Cortex of kidney (tissue), 1 donor: Measurements from ENCODE around the gene DRD4.

ENCODE experiments used
- DNase-seq: peaks from one replicate; lab custom pipeline; 2025; lab: John Stamatoyannopoulos, UW

DRD4 gene

DNA sequence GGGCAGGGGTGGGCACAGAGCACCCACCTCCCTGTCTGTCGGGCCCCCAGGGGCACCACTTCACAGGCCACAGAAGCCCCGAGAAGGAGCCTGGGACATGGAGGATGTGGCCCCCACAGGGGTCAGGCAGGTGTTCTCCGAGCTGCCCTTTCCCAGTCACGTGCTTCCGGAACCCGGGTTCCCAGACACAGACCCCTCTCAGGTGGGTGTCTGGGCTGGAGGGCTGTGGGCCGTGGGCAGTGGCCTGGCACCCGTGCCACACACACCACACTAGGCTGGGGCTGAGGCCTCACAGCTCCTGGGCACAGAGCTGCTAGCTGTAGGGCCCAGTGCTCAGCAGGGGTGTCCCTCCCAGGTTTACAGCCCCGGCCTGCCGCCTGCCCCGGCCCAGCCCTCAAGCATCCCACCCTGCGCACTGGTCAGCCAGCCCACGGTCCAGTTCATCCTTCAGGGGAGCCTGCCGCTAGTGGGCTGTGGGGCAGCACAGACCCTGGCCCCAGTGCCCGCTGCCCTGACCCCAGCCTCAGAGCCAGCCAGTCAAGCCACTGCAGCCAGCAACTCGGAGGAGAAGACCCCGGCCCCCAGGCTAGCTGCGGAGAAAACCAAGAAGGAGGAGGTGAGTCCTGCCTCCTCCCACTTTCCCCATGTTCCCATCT, 26.8 kb upstream of the DRD4 start:
- DNase-seq: no peak

DNA sequence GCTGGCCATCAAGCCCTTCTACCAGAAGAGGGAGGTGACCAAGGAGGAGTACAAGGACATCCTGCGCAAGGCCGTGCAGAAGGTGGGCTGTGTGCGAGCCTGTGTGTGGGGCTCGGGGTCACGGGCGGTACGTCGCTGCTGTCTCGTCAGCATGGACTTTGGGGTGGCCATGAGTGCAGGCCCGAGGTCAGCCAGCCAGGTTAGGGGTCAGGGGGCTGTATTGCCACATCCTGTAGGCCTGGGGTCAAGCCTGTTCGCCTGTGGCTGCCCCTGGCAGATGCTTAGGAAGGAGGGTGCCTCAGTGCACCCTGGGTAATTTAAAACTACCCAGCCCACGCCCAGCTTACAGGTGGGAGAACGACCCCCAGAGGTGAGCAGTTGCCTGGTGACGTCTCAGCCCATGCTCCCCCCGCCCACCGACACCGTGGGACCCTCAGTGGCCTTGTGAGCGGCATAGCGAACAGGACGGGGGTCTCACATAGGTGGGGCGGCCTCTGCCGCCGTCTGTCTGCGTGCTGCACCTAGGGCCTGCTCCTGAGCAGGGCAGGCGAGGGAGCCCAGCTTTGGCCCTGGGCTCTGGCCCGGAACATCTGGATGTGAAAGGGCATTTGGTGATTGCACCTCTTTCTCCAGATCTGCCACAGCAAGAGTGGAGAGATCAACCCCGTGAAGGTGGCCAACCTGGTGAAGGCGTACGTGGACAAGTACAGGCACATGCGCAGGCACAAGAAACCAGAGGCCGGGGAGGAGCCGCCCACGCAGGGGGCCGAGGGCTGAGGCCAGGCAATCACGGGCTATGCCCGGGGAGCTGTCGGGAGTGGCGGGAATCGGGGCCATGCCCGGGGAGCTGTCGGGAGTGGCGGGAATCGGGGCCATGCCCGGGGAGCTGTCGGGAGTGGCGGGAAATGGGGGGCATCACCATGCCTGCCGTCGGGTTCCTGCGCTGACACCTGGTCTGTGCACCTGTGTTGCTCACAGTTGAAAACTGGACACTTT, 25.8 kb upstream of the DRD4 start:
- no peak for DNase-seq

DNA sequence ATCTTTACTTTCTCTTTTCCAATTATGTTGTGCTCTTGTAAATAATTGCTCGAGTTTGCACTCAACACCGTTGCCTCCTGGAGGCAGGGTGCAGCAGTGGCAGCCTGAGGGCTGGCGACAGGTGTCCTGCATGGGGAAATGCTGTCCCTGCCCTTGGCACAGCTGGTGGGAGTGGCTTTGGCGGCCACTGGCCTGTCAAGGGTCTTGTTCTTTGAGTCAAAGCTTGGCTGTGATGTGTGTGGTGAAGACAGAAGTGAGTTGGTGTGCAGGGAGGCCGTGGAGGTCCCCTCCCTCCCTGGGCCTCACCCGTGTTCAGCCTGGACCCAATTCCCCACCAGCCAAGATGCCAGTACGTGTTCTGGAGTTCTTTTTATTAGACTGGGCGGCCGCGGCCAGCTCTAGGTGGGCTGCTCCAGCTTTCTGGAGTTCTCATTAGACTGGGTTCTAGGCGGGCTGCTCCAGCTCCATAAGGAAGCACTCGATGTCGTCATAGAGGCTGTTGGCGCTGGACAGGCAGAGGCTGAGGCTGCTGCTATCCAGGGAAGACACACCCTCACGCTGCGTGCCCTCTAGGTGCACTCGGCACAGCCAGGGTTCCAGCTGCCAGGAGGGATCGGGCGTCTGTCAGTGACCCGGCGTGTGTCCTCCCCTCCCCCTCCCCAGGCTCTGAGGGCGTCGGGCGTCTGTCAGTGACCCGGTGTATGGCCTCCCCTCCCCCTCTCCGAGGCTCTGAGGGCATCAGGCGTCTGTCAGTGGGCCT, 24.7 kb upstream of the DRD4 start:
- DNase-seq: no peak

DNA sequence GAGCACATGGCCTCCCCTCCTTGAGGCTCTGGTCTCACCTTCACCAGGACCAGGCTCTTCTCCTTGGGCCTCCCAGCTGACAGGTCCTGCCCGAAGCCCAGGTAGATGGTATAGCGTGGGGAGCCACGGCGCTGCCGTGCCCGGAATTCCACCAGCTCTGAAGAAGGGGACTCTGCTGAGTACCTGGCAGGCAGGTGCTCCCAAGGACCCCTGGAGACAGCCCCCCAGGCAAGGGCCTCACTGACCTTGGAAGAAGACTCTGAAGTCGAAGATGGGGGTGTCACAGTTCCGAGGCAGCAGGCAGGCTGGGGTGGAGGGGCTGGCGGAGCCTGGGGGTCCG, 24.1 kb upstream of the DRD4 start:
- no peak for DNase-seq

DNA sequence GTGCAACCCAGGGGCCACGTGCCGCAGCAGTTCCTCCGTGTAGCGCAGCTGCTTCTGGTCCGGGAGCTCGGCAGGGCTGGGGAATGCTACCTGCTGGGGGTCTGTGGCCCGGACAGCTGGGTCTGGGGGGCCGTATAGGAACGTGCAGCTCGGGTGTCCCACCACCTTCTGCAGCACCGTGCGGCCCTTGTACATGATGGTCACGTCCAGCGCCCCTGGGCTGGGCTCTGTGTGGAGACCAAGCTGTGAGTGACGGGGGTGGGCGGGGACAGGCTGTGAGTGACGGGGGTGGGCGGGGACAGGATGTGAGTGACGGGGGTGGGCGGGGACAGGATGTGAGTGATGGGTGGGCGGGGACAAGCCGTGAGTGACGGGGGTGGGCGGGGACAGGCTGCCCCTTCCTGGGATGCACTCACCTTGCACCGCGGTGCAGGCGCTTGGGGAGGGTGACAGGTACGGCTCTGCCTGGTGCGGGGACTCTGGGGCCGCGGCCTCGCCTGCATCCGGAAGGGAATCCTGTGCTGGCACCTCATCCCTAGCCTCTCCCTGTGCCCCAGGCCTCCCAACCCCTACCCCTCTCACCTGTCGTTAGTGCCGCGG, 23.6 kb upstream of the DRD4 start:
- DNase-seq: no peak

DNA sequence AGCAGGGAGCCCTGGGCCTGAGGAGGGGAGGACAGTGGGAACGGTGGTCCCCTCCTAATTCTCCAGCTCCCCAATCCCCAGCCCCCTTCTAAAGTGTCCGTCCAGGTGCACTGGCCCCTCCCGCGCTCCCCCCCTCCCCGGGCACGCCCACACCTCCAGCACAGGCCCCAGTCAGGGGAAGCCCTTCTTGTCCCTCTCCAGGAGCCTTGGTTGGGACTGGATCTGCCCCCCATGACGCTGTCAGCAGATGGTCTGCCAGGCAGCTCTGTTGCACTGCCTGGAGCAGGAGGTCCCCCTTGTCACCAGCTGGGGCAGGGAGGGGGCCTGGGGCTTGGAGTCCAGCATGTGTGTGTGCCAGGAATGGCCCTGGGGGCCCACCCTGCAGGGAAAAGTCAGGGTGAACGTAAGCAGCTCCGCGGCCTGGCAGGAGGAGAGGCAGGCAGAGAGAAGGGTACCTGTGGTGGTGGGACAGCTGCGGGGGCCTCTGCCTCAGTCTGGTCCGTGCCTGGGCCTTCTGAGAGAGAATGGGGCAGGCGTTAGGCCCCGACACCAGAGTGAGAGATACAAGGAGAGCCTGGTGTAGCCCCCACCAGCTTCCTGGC, 22.9 kb upstream of the DRD4 start:
- no peak for DNase-seq

DNA sequence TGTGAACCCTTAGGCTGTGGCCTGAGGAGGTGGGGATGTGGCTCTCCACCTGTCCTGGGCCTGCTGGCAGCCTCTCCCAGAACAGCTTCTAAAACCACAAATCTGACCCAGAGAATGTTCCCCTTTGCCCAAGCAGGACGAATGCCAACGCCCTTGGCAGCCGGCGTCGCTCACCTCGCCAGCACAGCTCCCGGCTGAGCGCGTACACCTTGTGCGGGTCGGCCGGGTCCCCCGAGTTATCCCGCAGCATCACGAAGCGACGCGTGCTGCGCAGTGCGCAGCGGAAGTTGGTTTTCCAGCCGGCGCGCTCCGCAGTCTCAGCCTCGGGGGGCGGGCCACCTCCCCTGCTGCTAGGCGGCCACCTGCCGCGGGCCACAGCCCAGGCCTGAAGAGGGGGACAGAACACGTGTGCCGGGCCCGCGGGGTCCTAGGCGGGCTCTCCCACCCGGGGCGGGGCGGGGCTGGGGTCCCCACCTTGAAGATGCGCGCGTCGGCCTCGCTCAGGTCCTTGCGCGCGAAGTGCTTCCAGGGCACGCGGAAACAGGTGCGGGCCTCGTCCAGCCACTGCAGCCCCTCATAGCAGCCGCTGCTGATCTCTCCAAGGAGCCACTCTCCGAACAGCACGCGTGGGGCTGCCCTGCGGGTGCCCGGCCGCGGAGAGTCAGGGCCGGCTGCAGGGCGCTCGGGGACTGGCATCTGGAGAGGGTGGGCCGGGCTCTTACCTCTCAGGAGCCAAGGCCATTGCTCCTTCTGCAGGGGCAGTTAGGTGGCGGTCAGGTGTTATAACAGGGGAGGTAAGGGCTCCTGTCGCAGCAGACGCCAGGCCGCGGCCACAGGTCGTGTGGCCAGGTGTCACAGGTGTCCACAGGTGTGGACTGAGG, 22.2 kb upstream of the DRD4 start:
- no peak for DNase-seq

DNA sequence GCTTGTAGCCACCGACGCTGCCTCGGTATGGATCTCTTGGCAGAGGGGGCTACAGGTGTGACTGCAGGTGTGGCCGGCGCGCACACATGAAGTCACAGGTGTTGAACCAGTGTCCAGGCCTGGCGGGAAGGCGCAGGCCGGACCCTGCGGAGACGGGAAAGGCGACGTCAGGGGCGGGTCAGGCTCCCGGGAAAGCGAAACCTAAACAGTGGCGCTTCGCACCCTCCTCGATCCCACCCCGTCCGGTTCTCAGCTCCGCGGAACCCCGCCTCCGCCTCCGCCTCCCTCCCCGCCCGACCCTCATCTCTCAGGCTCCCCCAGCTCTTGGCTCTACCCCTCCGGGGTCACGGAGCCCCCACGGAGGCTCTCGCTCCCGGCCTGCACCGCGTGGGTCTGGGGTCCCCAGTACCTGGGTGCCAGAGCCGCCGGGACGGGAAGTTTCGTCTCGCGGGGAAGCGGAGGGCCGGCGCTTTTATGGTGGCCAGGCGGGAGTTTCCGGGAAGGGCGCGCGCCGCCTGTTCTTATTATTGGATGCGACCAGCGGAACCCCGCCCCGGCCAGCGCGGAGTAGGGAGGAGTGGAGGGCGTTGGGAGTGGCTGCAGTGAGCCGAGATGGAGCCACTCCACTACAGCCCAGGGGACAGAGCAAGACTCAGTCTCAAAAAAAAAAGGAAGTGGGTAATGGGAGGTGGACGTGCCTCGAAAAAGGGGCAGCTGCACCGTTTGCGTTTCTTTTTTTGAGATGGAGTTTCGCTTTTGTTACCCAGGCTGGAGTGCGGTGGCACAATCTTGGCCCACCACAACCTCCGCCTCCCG, 21.4 kb upstream of the DRD4 start, which contains the start of gene IRF7:
TSS of gene IRF7 (minus strand) at position 447 of the 816 bp plus-strand sequence. CDS start 586 bp downstream, outside the sequence.
- no peak for DNase-seq

DNA sequence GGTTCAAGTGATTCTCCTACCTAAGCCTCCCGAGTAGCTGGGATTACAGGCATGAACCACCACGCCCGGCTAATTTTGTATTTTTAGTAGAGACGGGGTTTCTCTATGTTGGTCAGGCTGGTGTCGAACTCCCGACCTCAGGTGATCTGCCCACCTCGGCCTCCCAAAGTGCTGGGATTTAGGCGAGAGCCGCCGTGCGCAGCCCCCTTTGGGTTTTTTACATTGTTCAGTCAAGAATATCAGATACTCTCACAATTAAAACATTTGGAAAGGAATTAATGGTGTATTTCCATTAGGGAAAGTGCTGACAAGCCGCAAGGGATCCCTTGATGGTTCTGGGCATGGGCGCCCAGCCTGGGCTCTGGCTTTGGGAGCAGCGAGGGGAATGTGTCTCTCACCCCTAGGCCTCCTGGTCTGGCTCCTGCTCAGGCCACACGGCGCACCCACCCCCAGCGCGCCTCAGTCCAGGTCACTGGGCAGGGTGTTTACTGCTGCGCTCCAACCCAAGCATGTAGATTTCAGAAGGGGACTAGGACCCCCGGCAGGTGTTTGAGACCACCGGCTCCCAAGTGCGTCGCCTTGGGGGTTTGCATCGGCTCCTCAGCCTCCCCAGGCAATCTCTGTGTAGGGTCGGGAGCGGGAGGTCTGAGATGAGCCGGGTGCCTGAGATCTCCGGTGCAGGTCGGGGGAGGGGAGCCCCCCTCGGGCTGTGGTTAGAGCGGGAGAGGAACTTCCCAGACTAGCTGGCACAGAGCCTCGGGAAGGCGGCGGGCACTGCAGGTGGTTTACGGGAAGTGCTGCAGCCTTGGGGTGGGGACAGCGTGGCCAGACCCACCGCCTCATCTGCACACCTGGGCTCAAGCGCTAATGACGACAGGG, 20.5 kb upstream of the DRD4 start:
- no peak for DNase-seq

DNA sequence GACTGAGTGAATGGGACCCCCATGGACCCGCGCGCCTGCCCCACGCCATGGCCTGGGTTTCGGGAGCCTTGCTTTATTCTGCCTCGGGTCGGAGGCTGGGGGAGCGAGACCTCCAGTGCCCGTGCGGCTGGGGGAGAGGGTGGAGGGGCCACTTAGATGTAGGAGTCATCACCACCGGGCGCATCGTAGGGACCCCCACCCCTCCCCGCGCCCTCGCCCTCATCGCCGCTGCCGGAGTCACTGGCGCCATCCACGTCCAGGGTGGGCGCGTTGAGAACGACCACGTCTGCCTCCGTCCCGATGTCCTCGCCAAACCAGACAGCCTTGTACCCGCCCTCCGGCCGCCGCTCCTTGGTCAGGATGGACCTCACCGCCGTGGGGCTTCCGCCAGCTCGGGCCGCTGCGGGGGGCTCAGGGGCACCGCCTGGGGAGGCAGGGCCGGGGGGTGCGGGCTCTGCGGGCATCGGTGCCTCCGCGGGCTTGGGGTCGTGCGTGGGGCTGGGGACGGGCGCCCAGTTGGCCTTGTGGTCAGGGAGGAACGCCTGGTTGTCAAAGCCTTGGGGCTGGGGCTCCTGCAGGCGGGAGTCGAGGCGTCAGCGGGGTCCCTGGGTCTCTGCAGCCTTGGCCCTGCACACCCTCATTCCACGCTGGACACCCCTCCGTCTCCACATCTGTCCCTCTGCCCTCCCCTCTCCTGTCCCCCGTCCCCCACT, 19.7 kb upstream of the DRD4 start:
- DNase-seq: no peak

DNA sequence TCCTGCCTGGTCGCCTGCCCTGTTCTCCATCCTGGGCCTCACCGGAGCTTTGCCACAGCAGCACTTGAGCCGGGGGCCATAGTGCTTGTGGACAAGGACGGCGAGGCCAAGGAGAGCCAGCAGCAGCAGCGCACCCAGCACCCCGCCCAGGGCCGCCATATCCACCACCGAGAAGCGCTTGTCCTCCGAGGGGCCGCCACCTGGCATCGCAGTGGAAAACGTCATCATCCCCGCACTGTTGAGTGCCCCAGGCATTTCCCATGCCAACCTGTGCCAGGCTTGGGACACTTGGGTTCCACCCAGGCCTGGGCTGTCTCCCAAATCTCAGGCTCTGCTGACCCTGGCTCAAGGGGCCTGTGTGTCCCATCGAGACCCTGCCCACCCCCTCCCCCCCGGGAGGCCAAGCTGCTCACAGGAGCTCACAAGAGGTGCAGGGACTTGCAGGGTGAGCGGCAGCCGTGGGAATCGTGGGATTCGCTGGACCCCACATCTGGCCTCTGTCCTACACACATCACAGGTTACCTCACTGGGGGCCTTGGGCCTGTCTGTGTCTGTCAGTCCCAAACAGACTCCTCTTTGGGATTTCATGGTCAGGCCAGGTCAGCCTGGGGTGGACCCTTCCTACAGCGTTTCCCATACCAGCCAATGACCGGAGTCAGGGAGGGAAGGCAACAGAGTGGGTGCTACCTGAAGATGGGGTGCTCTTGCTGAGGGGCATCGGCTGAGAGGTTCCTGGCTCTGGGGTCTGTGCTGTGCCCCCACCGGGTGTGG, 19.0 kb upstream of the DRD4 start:
- DNase-seq: no peak

DNA sequence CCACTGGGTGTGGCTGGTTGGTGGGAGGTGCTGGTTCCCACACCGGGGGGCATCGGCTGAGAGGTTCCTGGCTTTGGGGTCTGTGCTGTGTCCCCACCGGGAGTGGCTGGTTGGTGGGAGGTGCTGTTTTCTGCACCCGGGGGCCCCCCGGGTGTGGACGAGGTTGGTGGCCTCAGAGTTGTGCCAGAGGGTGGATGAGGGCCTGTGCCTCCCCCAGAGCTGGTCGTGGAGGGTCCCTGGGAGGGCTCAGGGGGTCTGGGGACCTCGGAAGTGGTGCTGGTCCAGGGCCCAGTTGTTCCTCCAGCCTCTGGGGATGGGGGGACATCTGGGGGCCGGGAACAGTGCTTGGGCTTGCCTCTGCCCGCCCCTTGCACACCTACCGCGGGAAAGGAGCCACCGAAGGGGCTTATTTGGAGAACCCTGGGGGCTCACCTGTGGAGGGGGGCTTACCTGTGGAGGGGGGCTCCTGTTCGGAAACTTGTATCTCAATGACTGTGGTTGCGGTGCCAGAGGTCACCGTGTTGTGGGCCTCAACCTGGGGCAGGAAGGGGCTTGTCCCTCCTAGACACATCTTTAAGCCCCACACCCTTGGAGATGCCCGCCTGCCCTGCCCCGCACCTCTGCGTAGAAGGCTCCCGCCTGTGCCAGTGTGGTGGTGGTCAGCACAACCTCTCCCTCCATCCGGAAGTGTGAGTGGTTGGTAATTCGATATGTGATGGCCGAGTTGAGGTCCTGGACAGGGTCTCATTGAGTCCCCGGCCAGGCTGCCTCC, 18.0 kb upstream of the DRD4 start:
- DNase-seq: no peak

DNA sequence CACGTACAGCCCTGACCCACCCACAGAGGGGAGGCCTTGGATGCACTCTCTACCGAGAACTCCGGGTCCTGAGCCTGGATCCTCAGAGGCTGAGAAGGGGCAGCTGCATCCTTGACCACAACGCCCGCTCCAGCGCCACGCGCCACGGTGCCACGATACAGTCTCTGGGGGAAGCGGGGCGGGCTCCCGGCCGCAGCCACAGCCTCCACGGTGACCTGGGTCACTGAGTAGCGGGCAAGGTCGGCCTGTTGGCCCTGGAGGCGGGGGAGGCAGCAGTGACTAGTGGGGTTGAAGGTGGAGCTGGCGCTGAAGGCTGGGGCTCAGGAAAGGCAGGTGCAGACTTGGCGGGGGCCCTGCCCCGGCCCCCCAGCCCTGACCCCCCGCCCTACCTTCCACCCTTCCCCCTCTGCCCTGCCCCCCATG, 17.4 kb upstream of the DRD4 start:
- no peak for DNase-seq

DNA sequence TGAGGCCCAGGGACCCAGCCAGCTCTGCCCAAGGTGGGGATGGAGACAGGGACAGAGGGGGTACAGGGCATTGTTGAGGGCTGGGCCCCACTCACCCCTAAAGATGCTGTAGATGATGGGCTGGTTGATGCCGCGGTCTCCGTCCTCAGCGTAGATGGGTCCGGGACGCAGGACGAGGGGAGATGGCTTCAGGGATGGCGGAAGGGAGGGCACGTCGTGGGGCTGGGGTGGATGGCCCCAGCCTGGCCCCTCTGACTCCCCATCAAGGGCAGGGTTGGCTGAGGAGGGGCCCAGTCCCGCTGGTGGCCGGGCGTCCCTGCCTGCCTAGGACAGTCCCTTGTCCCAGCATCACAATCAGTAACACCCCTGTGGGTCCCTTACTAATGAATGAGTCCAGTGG, 16.9 kb upstream of the DRD4 start:
- DNase-seq: no peak

DNA sequence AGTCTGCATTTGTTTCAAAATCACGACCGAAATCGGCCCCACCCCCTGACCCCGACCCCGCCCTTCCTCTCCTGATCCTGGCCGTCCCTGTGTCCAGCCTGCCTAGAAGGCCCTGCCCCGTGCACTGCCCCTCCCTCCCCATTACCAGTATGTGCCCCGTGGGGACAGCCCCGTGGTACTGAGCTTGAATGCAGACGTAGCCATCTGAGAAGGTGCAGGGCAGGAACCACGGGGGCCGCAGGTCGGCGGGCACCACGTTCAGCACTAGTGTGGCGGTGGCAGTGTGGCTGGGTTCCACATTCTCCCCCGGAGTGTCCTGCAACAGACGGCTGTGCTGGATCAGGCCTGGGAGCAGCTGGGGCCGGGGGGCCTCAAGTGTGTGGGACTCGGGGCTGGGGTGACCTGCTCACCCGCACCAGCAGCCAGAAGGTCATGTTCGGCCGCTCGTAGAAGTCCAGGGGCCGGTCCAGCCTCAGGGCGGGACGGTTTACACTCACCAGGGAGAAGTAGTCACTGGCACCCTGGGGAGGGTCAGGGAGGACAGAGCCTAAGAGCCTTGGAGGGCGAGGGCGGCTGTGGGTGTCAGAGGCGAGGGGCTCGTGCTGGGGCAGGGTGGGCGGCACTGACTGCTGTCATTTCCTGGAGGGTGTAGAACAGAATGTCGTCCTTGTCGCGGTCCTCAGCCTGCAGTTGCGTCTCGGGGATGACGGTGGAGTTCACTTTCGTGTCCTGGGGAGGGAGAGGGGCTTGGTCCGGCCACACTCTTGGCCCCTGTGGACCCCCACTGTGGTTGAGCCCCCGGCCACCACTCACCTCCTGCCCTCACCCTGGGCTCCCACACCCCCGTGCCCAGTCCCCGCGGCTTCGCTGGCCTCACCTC, 15.9 kb upstream of the DRD4 start:
- DNase-seq: no peak

DNA sequence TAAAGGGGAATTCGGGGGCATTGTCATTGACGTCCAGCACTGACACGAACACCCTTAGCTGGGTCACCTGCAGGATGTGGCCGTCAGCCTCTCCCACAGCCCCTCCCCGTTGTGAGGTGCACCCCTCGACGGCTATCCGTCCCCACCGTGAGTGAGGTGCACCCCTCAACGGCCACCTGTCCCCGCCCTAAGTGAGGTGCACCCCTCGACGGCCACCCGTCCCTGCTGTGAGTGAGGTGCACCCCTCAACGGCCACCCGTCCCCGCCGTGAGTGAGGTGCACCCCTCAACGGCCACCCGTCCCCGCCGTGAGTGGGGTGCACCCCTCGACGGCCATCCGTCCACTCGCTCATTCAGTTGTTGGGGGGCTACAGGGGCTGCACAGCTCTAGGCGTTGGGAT, 15.2 kb upstream of the DRD4 start:
- DNase-seq: no peak
